ENCODE measurements around the gene KCNQ5.

KCNQ5 gene

DNA sequence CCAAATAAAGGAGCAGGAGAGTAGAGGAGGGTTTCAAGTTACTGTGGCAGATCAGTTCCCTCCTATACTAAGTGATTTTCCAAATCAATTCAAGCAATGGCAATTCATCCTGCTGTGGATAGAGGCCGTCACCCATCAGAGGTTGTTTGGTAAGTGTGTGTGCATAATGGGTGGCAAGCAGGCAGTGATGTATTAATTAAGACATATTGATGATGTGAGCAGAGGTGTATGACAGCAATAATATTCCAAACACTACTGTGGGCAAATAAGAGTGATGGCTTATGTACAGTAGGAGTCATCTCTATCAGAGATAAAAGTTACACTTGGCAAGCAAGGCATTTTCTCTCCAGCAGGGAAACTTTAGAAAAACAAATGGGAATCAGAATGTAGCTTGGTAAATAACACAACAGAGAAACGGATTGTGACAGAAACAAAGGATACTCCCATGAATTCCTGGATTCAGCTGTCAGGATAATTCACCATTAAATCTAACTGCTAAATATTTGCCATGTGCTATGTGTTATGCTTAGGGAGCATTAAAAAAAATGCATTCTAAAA, 407.1 kb downstream of the KCNQ5 start:
- no peak for DNase-seq

DNA sequence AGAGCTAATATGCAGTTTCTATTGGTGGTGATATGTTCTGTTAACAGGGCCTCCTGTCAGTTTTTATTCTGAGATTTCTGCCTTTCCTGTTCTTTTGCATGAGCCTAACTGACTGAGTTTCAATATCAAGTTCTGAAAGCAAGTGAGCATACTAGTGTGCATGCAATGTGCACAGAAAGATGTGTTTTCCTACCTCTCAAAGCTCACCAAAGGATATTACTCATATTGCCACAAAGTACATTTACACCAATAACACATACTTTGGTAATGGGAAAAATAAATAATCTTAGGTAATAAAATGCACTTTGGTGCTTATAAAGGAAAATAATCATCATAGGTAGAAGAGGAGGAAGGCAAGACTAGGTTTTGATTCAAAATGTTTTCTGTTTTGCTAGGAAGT, 408.4 kb downstream of the KCNQ5 start:
- no peak for DNase-seq

DNA sequence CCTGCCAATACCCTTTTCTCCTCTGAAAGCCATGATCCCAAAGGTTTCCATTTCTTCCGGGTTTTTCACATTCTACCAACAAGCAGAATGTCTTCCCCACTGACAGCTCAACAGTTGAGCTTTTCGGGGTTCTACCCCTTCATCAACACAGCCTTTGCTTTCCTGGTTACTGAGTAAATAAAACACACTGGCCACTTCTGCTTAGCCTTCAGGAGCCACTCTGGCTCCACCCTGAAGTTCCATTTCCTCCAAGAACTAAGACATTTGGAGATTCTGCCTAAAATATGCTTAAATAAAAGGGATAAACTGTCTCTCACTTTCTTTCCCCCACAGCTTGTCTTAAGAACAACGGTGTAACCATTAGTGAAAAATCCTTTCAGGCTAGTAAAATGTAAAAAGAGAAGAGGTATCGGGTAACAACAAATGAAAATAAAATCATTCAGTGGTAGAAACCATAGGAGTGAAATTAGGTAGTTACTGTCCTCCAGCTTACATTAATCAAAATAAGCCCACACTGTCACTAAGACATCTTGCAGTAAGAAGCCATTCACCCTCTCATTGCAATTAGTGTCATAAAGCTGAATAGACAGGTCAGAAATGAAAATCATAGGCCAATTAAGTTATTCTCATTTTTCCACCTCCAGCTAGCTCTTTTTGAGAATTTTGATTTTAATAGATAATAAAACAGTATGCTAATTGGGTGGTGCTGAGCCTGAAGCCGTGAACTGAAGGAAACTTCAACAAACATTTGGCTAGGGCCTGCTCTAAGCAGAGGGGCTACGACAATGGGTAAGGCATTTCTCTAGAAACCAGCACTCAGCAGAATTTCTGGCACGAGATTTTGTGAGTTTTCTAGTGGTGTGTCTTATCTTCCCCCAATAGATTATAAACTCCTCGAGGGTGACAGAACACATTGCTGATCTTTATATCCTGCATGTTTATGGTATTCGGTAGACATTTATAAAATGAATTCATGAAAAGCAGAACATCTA, 409.2 kb downstream of the KCNQ5 start:
- DNase-seq: no peak

DNA sequence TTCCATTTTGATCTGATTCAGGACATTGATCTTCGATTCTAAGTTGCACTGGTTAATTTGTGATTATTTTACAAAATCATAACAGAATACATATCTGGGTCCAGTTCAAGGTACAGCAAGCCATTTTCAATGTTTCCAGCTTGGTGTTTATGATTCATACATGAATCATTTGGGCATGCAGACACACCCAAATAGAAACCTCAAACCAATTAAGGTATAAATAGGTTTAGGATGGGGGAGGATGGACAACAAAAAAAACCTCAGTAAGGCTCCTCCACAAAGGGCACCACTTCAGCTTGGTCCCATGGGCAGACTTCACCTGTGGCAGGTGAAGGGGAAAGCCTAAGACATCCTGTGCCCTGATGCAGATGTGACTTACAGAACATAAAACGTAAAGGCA, 410.7 kb downstream of the KCNQ5 start:
- no peak for DNase-seq

DNA sequence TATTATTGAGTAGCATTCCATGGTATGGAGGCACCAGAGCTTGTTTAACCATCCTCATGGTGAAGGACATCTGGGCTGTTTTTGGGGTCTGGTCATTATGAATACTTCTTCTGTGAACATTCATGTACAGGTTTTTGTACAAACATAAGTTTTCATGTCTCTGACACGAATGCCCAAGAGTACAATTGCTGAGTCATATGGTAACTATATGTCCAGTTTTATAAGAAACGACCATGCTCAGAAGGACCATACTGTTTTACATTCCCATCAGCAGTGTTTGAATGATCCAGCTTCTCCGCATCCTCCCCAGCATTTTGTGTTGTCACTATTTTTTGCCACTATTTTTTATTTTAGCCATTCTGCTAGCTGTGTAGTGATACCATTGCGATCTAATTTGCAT, 414.8 kb downstream of the KCNQ5 start:
- DNase-seq: no peak

DNA sequence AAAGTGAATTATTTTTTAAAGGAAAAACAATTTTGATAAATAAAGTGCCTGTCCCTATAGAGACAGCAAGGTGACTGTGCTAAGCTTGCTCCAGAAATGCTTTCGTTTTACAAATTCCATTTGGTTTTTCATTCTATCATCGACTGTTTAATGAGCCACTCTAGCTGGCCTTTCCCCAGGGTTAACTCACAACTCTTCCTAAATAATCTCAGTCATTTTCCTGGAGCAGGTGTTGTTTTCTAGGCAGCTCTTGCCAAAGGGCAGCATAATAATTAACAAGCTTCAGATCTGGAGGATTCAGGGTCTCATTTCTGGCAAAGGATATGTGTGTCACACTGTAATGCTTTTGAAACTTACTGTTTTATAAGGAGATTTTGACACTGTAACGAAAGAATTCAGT, 419.2 kb downstream of the KCNQ5 start:
- DNase-seq: no peak

DNA sequence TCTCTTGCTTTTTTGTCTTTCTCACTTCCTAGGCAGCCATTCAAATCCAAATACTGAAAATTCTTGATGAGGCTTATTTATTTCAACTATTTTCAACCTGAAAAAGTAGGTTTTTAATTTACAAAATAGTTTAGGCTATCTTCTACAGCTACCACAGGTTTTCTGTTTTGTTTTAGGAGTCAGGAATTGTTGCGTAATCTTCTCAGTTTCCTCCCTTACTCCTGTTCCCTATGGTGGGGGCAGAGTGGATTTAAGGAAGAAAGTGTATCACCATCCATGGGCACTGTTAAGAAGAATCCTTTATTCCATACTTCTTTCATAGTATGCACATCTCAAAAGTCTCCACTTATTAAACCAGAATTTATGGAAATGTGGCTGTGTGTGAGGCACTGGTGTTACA, 421.0 kb downstream of the KCNQ5 start:
- DNase-seq: no peak

DNA sequence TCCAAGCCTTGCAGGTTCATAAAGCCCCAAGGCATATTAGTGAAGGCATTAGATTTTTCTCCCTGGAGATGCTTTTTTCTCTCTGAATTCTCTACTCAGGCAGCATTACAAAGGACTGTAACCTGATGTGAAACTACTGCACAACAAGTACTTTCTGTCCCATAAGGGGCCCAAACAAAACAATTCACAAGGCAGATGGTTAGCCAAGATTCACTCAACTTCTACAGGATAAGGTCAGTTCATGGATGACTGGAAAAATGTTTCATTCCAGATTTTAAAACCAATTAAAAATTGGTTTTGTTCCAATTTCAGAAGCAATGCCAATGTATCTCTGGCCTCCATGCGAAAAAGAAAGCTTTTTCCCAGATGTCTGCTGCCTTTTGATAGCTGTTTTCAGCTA, 421.6 kb downstream of the KCNQ5 start:
- no peak for DNase-seq

DNA sequence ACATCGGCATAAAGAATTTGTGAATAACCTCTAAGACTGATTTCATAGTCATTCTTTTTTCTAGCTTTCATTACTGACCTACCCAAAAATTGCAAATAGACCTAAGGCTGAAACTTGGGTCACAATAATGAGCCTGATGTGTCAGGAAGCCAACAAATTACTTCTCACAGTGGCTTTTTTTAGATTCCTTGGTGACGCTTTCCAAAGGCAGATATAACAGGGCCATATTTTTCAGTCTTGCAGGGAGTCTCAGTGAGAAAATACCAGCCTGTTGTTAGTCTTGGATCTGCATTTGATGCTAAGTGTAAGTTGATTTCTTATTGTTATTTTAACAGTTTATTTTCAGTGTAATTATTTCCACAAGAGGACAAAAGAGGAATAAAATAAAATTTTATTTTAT, 423.7 kb downstream of the KCNQ5 start:
- DNase-seq: no peak

DNA sequence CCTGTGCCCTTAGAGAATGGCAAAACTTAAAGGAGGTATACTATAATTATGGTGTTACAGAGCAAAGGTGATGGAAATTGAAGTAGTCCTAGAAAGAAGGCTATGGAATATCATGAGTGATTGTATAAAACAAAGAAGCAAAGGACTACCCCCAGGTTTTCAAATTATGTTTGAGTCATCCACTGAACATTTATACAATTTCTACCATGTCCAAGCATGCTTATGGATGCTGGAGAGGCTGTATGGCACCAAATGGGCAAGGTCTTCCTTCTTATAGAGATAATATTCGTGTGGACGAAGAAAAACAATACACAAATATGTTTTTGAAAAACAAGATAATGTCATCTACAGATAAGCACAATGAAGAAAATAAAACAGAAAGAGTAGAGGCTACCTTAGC, 425.9 kb downstream of the KCNQ5 start:
- DNase-seq: no peak

DNA sequence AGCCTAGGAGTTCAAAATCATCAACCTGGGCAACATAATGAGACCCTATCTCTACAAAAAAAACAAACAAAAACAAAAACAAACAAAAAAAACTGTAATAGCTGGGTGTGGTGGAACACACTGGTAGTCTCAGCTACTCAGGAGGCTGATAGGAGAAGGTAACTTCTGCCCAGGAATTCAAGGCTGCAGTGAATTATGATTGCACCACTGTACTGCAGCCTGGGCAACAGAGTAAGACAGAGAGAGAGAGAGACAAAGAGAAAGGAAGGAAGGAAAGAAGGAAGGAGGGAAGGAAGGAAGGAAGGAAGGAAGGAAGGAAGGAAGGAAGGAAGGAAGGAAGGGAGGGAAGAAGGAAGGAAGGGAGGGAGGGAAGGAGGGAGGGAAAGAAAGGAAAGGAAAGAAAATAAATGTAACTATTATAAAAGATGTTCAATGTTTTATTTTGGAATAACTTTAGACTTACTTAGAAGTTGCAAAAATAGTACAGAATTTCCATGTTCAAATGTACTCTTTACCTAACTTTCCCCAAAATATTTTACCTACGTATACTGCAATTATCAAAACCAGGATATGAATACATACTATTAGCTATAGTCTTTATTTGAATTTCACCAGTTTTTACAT, 428.2 kb downstream of the KCNQ5 start:
- no peak for DNase-seq

DNA sequence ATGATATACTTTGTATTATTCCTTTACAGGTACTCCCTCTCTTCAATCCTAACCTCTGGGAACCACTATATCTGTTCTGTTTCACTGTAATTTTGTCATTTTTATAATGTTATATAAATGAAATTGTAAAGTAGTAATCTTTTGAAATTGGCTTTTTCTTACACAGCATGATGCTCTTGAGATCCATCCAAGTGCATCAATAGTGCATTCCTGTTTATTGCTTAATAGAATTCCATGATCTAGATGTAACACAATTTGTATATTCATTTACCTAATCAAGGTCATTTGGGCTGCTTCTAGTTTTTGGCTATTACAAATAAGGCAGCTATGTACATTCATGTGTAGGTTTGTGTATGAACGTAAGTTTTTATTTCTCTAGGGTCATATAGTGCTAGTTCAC, 428.8 kb downstream of the KCNQ5 start:
- DNase-seq: no peak

DNA sequence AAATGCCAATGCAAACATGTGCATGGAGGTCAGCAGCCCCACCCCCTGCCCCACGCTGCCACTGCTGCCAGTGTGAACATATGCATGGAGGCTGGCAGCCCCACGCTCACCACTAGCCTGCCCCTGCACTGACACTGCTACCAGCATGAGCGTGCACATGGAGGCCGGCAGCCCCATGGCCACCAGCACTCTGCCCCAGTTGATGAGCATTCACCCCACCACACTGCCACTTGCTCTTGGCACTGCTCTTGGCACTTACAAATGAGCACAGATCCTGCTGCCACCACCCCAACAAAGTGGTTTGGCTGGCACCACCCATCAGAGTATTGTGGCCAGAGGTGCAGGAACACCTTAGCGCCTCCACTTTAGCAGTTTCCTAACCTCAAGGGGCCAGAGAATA, 429.3 kb downstream of the KCNQ5 start:
- DNase-seq: no peak

DNA sequence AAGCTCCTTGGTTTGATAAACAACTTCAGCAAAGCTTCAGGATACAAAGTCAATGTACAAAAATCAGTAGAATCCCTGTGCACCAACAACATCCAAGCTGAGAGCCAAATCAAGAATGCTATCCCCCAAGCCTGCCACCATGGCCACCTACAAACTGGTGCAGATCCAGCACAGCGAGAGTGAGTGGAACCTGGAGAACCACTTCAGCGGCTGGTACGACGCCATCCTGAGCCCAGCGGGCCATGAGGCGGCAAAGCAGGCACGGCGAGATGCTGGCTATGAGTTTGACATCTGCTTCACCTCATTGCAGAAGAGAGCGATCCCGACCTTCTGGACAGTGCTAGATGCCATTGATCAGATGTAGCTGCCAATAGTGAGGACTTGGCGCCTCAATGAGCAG, 433.1 kb downstream of the KCNQ5 start:
- DNase-seq: no peak

DNA sequence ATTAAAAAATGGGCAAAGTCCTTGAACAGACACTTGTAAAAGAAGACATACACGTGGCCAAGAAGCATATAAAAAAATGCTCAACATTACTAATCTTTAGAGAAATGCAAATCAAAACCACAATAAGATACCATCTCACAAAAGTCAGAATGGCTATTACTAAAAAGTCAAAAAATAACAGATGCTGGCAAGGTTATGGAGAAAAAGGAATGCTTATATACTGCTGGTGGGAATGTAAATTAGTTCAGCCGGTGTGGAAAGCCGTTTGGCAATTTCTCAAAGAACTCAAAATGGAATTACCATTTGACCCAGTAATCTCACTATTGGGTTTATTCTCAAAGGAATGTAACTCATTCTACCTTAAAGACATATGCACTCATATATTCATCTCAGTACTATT, 436.9 kb downstream of the KCNQ5 start:
- DNase-seq: no peak

DNA sequence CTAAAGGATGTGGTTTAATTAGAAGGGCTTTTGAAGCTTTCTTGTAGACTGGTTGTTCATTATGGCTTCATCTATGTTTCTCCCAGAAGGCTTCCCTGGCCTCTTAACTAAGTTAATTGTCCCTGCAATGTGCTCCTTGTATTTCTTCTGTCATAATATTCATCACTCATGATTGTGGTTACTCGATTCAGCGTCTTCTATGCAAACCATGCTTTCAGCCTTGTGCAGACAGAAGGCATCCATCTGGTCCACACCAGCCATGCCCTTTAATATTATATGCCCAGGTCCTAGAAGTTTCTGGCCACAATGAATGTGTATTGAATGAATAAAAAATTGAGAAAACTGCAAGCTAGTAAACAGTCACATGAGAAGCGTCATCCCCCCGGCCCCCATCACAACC, 440.3 kb downstream of the KCNQ5 start:
- DNase-seq: no peak

DNA sequence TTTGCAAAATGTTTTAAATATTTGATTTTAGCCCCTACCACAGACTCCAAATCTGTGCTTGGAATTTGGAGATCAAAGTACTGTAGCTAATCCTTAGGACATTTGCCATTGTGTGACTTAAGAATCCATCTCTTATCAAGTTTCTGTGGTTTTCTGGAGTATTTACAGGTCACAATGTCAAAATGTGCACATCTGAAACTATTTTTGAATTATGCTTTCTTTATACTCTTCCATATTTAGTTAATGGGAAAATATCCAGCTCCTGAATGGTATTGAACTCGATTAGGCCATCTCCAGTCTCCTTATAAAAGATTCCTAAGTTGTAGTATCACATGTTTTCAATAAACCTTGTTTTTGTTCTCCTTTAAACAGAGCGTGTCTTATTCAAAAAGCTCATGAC, 441.0 kb downstream of the KCNQ5 start:
- DNase-seq: no peak

DNA sequence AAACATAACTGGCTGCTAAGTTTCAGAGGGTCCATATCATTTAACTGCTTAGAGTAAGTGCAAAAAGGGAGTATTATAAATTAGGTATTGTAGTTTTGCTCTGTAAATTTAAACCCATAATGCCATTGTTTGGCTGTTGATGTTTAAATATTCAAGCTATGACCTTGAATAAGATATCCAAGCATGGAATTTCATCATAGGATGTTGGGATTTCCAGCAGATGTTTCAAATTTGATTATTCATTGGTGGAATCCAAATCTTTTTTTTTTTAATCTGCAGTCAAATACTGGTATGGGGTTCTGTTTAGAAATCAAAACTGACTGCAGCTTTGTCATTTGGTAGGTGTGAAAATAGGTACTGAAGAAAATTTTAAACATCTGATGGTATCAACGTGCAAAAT, 442.4 kb downstream of the KCNQ5 start:
- no peak for DNase-seq

DNA sequence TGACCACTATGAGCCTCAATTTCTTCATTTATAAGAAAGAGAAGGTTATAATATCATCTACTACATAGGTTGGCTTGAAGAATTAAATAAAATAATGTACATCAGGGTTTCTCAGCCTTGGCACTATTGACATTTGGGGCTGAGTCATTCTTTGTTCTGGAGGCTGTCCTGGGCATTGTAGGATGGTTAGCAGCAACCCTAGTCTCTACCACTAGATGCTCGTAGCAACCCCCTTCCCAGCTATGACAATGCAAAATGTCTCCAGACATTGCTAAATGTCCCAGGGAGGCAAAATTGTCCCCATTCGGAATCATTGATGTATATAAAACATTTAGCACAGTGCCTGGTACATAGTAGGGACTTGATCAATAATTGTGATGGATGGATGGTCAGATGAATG, 451.4 kb downstream of the KCNQ5 start:
- no peak for DNase-seq

DNA sequence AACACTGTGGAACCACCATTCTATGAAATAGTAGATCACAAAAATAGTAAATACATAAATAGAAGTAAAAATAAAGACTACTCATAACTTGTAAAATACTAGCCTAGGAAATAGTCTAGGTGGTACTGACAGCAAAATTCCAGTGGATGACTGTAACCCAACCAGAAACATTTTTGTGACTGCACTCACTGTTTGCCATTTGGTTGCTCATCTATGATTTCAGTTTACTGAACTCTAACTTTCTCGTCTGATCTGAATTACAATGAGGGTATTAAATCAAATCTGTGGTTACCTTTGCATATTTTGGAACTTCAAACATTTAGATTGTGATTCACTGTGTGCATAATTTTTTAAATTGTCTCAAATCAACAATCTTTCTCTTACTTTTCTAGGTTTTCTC, 452.3 kb downstream of the KCNQ5 start:
- no peak for DNase-seq

DNA sequence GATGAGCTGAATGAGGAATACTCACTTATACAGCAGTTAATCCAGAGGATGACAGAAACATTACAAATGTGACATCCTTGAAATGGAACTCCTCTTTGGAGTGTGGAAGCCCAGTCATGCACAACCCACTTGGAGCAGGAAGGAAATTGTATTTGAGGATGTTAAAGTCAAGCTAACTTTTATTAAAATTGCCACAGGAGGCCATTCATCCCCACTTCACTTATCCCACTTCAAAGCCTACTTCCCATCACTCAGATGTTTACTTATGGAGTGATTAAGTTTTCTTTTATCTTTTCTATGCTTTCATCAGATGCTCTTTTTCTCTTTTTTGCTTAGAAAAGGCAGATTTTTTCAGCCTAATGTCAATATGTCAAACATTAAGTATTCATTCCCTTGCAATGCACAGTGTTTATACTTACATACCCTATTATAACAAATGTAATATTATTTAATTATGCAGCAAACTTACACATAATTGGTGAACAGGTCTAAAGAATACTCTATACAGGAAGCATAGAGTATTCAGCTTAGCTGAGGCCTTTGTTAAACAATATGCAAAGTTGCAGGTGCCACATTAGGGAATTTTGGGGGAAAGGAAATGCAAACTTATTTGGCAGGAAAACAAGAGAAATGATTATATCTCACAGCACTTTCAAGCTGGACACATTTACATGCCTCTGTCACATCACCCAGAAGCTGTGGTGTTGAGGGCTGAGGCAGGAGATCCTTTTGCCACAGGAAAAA, 454.5 kb downstream of the KCNQ5 start:
- no peak for DNase-seq

DNA sequence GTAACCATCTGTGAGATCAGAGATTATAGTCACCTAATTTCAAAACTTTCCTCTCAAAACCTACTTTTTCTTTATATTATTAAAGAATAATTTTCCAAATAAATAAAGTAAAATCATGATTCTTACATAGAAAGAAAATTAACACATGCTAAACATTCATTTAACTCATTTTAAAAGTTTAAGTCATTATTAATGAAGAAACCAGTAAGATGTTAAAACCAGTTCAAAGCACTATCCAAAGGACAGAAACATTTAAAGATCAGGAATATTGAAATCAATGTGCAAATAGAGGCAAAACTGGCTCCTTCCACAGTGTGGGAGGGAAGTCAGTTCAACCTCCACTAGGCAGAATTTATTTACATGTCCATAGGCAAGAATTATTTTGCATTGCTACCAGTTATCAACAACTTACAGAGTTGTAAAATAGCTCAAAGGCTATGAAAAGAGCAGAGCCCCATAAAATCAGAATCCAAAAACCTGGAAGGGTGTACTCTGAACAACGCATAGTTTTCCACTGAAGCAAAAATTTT, 456.5 kb downstream of the KCNQ5 start:
- no peak for DNase-seq

DNA sequence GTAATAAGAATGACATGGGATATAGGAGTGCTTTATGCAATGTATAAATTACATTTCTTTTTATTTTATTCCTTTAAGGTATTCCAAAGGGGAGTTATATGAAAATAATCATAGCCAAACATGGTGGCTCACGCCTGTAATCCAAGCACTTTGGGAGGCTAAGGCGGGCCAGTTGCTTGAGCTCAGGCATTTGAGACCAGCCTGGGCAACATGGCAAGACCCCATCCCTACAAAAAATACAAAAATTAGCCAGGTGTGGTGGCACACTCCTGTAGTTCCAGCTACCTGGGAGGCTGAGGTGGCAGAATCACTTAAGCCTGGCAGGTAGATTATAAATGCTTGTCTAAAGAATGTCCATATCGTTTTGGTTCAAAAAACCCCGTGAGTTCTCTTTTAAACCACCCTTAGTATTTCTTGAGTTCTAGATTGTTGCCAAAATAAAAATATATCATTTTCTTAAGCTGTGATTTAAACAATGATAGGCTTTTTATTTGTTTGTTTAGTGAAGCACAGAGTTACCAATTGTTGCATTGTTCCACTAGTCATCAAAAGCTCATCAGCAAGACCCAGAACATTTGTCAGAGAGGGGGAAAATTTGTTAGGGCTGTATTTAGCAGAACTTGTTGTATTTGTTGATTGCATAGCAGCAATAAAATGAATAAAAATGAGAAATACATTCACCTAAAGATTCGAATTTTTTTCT, 457.2 kb downstream of the KCNQ5 start:
- DNase-seq: no peak
